ENCODE measurements around the gene CAB39L. TPM values are rescaled to one million over a fixed set of nuclear protein-coding genes. Genes with fewer than 3 reads are reported as not detected.

CAB39L gene
- polyA plus RNA-seq, 2 of the 4 experiments (the other 2 are of a cell fraction), result 2.3 to 5.2 TPM

DNA sequence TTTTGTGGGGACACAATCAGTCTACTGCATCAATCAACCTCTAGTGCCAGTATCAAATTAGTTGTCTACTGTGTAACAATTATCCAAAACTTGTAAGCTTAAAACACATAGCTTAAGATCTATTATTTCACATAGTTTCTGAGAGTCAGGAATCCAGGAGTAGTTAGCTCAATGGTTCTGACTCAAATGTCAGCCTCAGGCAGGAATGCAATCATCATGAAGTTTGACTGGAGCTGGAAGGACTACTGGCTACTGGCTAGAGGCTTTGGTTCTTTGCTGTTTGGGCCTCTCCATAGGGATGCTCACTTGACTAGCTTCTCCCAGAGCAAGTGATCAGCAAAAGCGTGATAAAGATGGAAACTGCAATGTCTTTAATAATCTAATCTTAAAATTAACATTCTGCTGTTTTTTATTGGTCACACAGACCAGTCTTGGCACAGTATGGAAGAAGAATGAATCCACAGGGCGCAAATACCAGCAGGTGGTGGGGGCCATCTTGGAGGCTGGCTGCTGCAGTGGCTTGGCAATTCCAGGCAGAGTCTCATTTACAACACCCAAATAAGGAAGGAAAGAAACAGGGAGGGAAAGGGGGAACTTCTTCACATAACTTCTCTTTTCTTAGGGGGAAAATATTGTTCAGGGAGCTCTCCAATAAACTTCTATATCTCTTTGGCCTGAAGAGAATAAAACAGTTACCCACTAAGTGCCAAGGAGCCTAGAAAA lies 15.7 kb downstream of the CAB39L start:
- Histone ChIP-seq H3K4me1 (no peaks in the 10 kb centered on the region), H3K9me3 (no peaks in the 10 kb centered on the region), H3K27ac (no peak overlapping the region), H3K4me2 (no peak overlapping the region), H3K4me3 (no peak overlapping the region)
- FAIRE-seq, result no peak
- ChIA-PET CTCF (interaction anchor here (0.6 kb wide), 1 partner anchor 132 kb away, joined by 3 read pairs; no protein-coding TSS in a partner anchor), POLR2A (interaction anchor here (0.5 kb wide), 1 partner anchor 453 kb away, joined by 3 read pairs; the partner anchor contains the start of gene FNDC3A)
- TF ChIP-seq ESRRA (IDR thresholded peaks at IDR 0.05; ENCODE audit: borderline replicate concordance, low read length) (no peak), EP300 (IDR thresholded peaks at IDR 0.05) (no peak), POLR2AphosphoS2 (conservative IDR thresholded peaks at IDR 0.05; ENCODE audit: low read length) (no peak), HDAC2 (IDR thresholded peaks at IDR 0.05) (no peak), NPAS2 (CRISPR knock-in tag; IDR thresholded peaks at IDR 0.05; ENCODE audit: borderline replicate concordance) (no peak), GATA3 (IDR thresholded peaks at IDR 0.05; ENCODE audit: borderline replicate concordance) (no peak)
- no peak for DNase-seq (ENCODE audit: low read depth in 1 of 2, low spot score in 1 of 2)
- no peak for ATAC-seq
- WGBS (ENCODE audit: missing lambda C conversion rate), result 97% methylated on average over 2 of the region's 2 CpGs

DNA sequence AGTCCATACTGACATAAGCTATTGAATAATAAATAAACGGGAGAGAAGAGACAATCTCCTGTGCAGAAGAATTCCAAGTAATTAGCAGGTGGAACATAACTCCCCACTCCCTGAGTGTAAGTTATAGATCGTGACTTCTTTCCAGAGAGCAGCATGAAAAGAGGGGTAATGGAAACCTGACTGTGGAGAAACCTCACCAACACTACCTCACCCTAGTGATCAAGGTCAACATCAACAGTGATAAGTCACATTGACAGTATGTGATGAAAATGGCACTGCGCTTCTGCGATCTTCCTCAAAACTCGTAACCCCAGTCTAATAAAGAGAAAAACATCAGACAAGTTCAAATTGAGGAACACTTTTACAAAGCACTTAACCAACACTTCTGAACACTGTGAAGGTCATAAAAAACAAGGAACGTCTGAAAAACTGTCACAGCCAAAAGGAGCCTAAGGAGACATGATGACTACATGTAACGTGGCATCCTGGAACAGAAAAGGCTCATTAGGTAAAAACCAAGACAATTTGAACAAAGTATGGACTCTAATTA lies 19.8 kb downstream of the CAB39L start:
- DNase-seq (ENCODE audit: low read depth in 1 of 2, low spot score in 1 of 2) (no peak), ATAC-seq (no peak), FAIRE-seq (no peak)
- ChIA-PET CTCF (no interaction called here), POLR2A (no interaction called here)
- 88% methylated on average over 7 of the region's 7 CpGs for WGBS (ENCODE audit: missing lambda C conversion rate)
- Histone ChIP-seq H3K4me2 (no peak overlapping the region), H3K27ac (no peak overlapping the region), H3K9me3 (no peaks in the 10 kb centered on the region), H3K4me1 (no peaks in the 10 kb centered on the region), H3K4me3 (no peak overlapping the region)
- TF ChIP-seq GATA3 (IDR thresholded peaks at IDR 0.05; ENCODE audit: borderline replicate concordance) (no peak), RNF2 (IDR thresholded peaks at IDR 0.05; ENCODE audit: borderline replicate concordance, low read depth) (no peak), HDAC2 (IDR thresholded peaks at IDR 0.05) (no peak)
- TF ChIP-seq, protein P1, sequence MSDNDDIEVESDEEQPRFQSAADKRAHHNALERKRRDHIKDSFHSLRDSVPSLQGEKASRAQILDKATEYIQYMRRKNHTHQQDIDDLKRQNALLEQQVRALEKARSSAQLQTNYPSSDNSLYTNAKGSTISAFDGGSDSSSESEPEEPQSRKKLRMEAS (IDR thresholded peaks at IDR 0.05), result no peak

DNA sequence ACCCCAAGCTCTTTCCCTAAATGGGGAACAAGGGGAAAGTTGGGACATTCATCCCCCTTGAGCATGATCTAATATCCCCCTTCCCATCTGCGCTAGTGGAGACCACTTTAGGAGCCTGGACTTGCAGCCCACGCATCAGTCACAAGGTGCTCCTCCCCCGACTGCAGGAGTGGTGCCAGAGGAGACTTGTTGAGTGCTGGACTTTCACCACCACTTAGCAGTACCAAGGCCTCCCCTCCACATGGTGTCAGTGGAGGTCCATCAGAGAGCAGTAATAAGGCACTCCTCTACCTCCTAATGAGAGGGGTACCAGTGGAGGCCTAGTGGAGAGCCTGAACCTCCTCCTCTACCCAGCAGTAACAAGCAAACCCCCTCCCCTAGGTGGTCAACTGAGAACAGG lies 22.5 kb downstream of the CAB39L start:
- Histone ChIP-seq H3K9me3 (no peaks in the 10 kb centered on the region), H3K27ac (no peak overlapping the region), H3K4me3 (no peak overlapping the region), H3K4me1 (no peaks in the 10 kb centered on the region), H3K4me2 (no peak overlapping the region)
- DNase-seq (ENCODE audit: low read depth in 1 of 2, low spot score in 1 of 2) (peak in 1 of 2 experiments; percentile 29), FAIRE-seq (no peak), ATAC-seq (peak in 1 of 2 experiments; percentile 79; a peak in 3 of 6 replicates)
- POLR2A ChIA-PET, result no interaction called here
- 80% methylated on average over 3 of the region's 3 CpGs for WGBS (ENCODE audit: missing lambda C conversion rate)
- CTCF ChIA-PET, result no interaction called here
- TF ChIP-seq RAD21 (conservative IDR thresholded peaks at IDR 0.05 in 1 of 2, IDR thresholded peaks at IDR 0.05 in 1 of 2), result peak in 1 of 2 experiments; percentile 39; a peak in 1 of 5 replicates
- no peak for TF ChIP-seq RARB (CRISPR knock-in tag; IDR thresholded peaks at IDR 0.05)

DNA sequence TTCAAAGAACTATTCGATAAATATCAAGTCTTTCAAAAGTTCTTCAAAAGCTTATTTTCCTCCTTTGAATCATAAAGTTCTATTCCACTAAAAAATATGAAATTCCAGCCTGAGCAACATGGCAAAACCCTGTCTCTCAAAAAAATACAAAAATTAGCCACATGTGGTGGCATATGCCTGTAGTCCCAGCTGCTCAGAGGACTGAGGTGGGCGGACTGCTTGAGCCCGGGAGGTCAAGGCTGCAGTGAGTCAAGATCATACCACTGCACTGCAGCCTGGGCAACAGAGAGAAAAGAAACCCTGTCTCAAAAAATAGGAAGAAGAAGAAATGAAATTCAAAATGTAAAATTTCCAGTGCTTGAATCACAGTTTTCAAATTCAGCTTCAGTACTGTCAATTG lies 24.6 kb downstream of the CAB39L start:
- ChIA-PET CTCF (no interaction called here), POLR2A (no interaction called here)
- no peak overlapping the region for H3K27ac ChIP-seq
- H3K4me2 ChIP-seq, result no peak overlapping the region
- no peaks in the 10 kb centered on the region for H3K4me1 ChIP-seq
- 82% methylated on average over 3 of the region's 3 CpGs for WGBS (ENCODE audit: missing lambda C conversion rate)
- H3K4me3 ChIP-seq, result no peak overlapping the region
- no peaks in the 10 kb centered on the region for H3K9me3 ChIP-seq
- ATAC-seq (no peak), DNase-seq (ENCODE audit: low read depth in 1 of 2, low spot score in 1 of 2) (no peak), FAIRE-seq (no peak)
- TF ChIP-seq GATA3 (IDR thresholded peaks at IDR 0.05; ENCODE audit: borderline replicate concordance) (no peak), EP300 (IDR thresholded peaks at IDR 0.05) (no peak), POLR2AphosphoS2 (conservative IDR thresholded peaks at IDR 0.05; ENCODE audit: low read length) (no peak), TP53 (CRISPR knock-in tag; IDR thresholded peaks at IDR 0.05) (no peak), POLR2A (IDR thresholded peaks at IDR 0.05; ENCODE audit: low read length) (no peak), MYC (IDR thresholded peaks at IDR 0.05; ENCODE audit: borderline replicate concordance, low read length) (no peak), CHD4 (IDR thresholded peaks at IDR 0.05; ENCODE audit: borderline replicate concordance) (no peak), HOXB5 (CRISPR knock-in tag; IDR thresholded peaks at IDR 0.05) (no peak), KDM1A (IDR thresholded peaks at IDR 0.05; ENCODE audit: low read depth) (no peak), CBX8 (IDR thresholded peaks at IDR 0.05) (no peak), EHF (CRISPR knock-in tag; IDR thresholded peaks at IDR 0.05) (no peak), BHLHE40 (IDR thresholded peaks at IDR 0.05; ENCODE audit: low read depth, low read length) (no peak), MAZ (IDR thresholded peaks at IDR 0.05; ENCODE audit: borderline replicate concordance, low read depth, low read length) (no peak), NFE2L2 (conservative IDR thresholded peaks at IDR 0.05; ENCODE audit: low read length) (no peak)
- TF ChIP-seq, protein P2, sequence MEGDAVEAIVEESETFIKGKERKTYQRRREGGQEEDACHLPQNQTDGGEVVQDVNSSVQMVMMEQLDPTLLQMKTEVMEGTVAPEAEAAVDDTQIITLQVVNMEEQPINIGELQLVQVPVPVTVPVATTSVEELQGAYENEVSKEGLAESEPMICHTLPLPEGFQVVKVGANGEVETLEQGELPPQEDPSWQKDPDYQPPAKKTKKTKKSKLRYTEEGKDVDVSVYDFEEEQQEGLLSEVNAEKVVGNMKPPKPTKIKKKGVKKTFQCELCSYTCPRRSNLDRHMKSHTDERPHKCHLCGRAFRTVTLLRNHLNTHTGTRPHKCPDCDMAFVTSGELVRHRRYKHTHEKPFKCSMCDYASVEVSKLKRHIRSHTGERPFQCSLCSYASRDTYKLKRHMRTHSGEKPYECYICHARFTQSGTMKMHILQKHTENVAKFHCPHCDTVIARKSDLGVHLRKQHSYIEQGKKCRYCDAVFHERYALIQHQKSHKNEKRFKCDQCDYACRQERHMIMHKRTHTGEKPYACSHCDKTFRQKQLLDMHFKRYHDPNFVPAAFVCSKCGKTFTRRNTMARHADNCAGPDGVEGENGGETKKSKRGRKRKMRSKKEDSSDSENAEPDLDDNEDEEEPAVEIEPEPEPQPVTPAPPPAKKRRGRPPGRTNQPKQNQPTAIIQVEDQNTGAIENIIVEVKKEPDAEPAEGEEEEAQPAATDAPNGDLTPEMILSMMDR (IDR thresholded peaks at IDR 0.05), result no peak
- TF ChIP-seq, protein P3, sequence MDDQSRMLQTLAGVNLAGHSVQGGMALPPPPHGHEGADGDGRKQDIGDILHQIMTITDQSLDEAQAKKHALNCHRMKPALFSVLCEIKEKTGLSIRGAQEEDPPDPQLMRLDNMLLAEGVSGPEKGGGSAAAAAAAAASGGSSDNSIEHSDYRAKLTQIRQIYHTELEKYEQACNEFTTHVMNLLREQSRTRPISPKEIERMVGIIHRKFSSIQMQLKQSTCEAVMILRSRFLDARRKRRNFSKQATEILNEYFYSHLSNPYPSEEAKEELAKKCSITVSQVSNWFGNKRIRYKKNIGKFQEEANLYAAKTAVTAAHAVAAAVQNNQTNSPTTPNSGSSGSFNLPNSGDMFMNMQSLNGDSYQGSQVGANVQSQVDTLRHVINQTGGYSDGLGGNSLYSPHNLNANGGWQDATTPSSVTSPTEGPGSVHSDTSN (IDR thresholded peaks at IDR 0.05), result no peak
- TF ChIP-seq, protein P1 (IDR thresholded peaks at IDR 0.05), result no peak
- TF ChIP-seq, protein P4, sequence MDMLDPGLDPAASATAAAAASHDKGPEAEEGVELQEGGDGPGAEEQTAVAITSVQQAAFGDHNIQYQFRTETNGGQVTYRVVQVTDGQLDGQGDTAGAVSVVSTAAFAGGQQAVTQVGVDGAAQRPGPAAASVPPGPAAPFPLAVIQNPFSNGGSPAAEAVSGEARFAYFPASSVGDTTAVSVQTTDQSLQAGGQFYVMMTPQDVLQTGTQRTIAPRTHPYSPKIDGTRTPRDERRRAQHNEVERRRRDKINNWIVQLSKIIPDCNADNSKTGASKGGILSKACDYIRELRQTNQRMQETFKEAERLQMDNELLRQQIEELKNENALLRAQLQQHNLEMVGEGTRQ (IDR thresholded peaks at IDR 0.05), result no peak
